C4-2B (cell line): ENCODE data around the gene DHRS7B.

ENCODE experiments used
- H3K27ac ChIP-seq: fragments of 450-650 bp; 2 replicates; pipeline ENCODE4 v1.5.1; 2017
- CTCF ChIP-seq: fragments of 450-650 bp; conservative IDR thresholded peaks from 2 replicates; pipeline ENCODE4 v1.5.1; 2017; ENCODE audit warnings: mild to moderate bottlenecking
- ZFX ChIP-seq: fragments of 450-650 bp; IDR thresholded peaks from 2 replicates; pipeline ENCODE4 v1.6.1; 2017

DHRS7B gene

GRCh38 chr17:21127509-21128077 is 829 bp downstream of the DHRS7B start:
- TF ChIP-seq CTCF (no peak; the same call in 1 of the 2 replicates), ZFX (no peak)
- peak overlapping the region; percentile 87 for H3K27ac ChIP-seq

GRCh38 chr17:21129023-21129681 is 2.4 kb downstream of the DHRS7B start:
- no peak overlapping the region for H3K27ac ChIP-seq
- TF ChIP-seq ZFX: no peak
- peak; percentile 59 for TF ChIP-seq CTCF

GRCh38 chr17:21131137-21131536 is 4.4 kb downstream of the DHRS7B start:
- TF ChIP-seq CTCF (no peak), ZFX (no peak)
- no peak overlapping the region for H3K27ac ChIP-seq

GRCh38 chr17:21132428-21132827 is 5.7 kb downstream of the DHRS7B start:
- TF ChIP-seq CTCF (no peak), ZFX (no peak)
- no peak overlapping the region for H3K27ac ChIP-seq

- H3K27ac ChIP-seq: no peak overlapping the region
- TF ChIP-seq ZFX (no peak), CTCF (no peak)
Observed at GRCh38 chr17:21134559-21134958, 7.8 kb downstream of the DHRS7B start.

- H3K27ac ChIP-seq: no peak overlapping the region
Observed at GRCh38 chr17:21140911-21141310, 14.1 kb downstream of the DHRS7B start.

More at GRCh38 chr17:21140911-21141310, 14.1 kb downstream of the DHRS7B start:
- no peak for TF ChIP-seq CTCF
- no peak for TF ChIP-seq ZFX
